ENCODE results near the gene PPP4R4. TPM values are rescaled to one million over a fixed set of nuclear protein-coding genes. Genes with fewer than 3 reads are reported as not detected.

Gene PPP4R4
- total RNA-seq, 4 donors from 2014 or later = 0.08 to 1.7 (median 0.48) TPM

GRCh38 chr14:94328196-94328595 lies 154.1 kb downstream of the PPP4R4 start:
- TF ChIP-seq POLR2A (IDR thresholded peaks at IDR 0.05) (no peak), CTCF (IDR thresholded peaks at IDR 0.05) (no peak)
- Histone ChIP-seq H3K4me3 (no peak overlapping the region), H3K9me3 (no peaks in the 10 kb centered on the region), H3K4me1 (no peaks in the 10 kb centered on the region), H3K27ac (no peak overlapping the region), H3K36me3 (no peaks in the 10 kb centered on the region), H3K27me3 (peaks cover 0 to 7% (median 0%) of the 10 kb centered on the region in 4 donors)
- WGBS, 2 donors = 54 to 55% methylated on average over 2 of the region's 2 CpGs
- intact Hi-C loops (cut with DNase I) = no loop called here
- DNase-seq = no peak

Other genes starting within 250 kb of the PPP4R4 start
- gene FAM181A, start 247.0 kb upstream of the PPP4R4 start, total RNA-seq = not detected
- gene ASB2, start 197.8 kb upstream of the PPP4R4 start, total RNA-seq = 1 to 10 TPM in 3 of 4 donors, under 1 TPM in 1; 0.83 to 8.8 (median 3.7) TPM
- gene CCDC197, start 177.0 kb upstream of the PPP4R4 start, total RNA-seq = not detected
- gene OTUB2, start 148.0 kb upstream of the PPP4R4 start, total RNA-seq = 10 to 100 TPM in 1 of 4 donors, 1 to 10 TPM in 3; 2.1 to 10.3 (median 7.4) TPM
- 100 to 1,000 TPM in 1 of 4 donors, 10 to 100 TPM in 3; 63.9 to 114 (median 71.9) TPM for gene DDX24, start 93.1 kb upstream of the PPP4R4 start, total RNA-seq
- 10 to 100 TPM in 1 of 4 donors, 1 to 10 TPM in 3; 1.9 to 12.5 (median 8.6) TPM for gene IFI27L1, start 93.0 kb upstream of the PPP4R4 start, total RNA-seq
- gene IFI27, start 63.6 kb upstream of the PPP4R4 start, total RNA-seq = 100 to 1,000 TPM in 3 of 4 donors, 10 to 100 TPM in 1; 39.5 to 958 (median 291) TPM
- gene IFI27L2, start 44.7 kb upstream of the PPP4R4 start, total RNA-seq = 10 to 100 TPM; 50.6 to 97.1 (median 66.0) TPM
- gene SERPINA10, start 118.9 kb downstream of the PPP4R4 start, total RNA-seq = not detected
- not detected for gene SERPINA6, start 149.0 kb downstream of the PPP4R4 start, total RNA-seq
- not detected for gene SERPINA2, start 192.4 kb downstream of the PPP4R4 start, total RNA-seq
- 10 to 100 TPM in 1 of 4 donors, 1 to 10 TPM in 3; 1.7 to 16.4 (median 5.8) TPM for gene SERPINA1, start 214.3 kb downstream of the PPP4R4 start, total RNA-seq